Esophagus squamous epithelium (tissue), 5 donors: ENCODE measurements around the gene FAM20A. TPM values are rescaled to one million over a fixed set of nuclear protein-coding genes. Genes with fewer than 3 reads are reported as not detected.

ENCODE experiments used
- DNase-seq: peaks from one replicate; lab custom pipeline; 2025; lab: John Stamatoyannopoulos, UW
- H3K27ac ChIP-seq, 4 donors: fragments of 200-600 bp; sonication (generic); one replicate each; pipeline ENCODE4 v1.5.1; 2016 to 2019; ENCODE audit warnings: mild to moderate bottlenecking in 1 of 4
- H3K27me3 ChIP-seq, 4 donors: fragments of 200-600 bp; sonication (generic); 1 replicate in 3 of 4; 2 replicates in 1 of 4; pipeline versions ENCODE4 v1.5.1 to v1.6.0; 2017 to 2021; ENCODE audit warnings: antibody characterized with exemption in 1 of 4
- H3K36me3 ChIP-seq, 3 donors: fragments of 200-600 bp; sonication (generic); one replicate each; pipeline ENCODE4 v1.5.1; 2016 to 2019
- H3K4me1 ChIP-seq, 3 donors: fragments of 200-600 bp; sonication (generic); one replicate each; pipeline ENCODE4 v1.5.1; 2017 to 2019
- H3K4me3 ChIP-seq, 4 donors: fragments of 200-600 bp; sonication (generic); 1 replicate in 3 of 4; 2 replicates in 1 of 4; pipeline ENCODE4 v1.5.1; 2016 to 2019; ENCODE audit warnings: mild to moderate bottlenecking in 2 of 4, moderate library complexity in 1 of 4
- H3K9me3 ChIP-seq, 3 donors: fragments of 200-600 bp; sonication (generic); one replicate each; pipeline ENCODE4 v1.5.1; 2016 to 2019
- CTCF ChIP-seq, 6 experiments: fragments of 450-650 bp in 4 of 6; fragments of 200-600 bp in 2 of 6; sonication (generic) in 2 of 6; IDR thresholded peaks; one replicate each; pipeline ENCODE4 v1.5.1; 2016 to 2019; ENCODE audit warnings: antibody characterized with exemption in 6 of 6, mild to moderate bottlenecking in 4 of 6, moderate library complexity in 4 of 6
- POLR2A ChIP-seq, 4 donors: fragments of 450-650 bp; IDR thresholded peaks; one replicate each; pipeline ENCODE4 v1.6.1; 2017; ENCODE audit warnings: antibody characterized with exemption in 4 of 4, mild to moderate bottlenecking in 4 of 4, moderate library complexity in 3 of 4
- WGBS, 2 donors: methylation state at CpG; one replicate each; pipeline ENCODE4 v1.1.5; 2018; 5-methylcytosine and 5-hydroxymethylcytosine counted together
- intact Hi-C: fragments of 100-400 bp; cut with DNase I; formaldehyde crosslinking; loops from one replicate; pipeline ENCODE4 v1.15.0; 2022
- total RNA-seq, 4 donors: library from RNA; depleted of rRNA; stranded (reverse); fragments of >200 nt; gene quantifications; one replicate each; pipeline ENCODE4 v1.1.0, GENCODE V29; 2016
- donor health status: DM: yes; HTN: yes; CAD: no.

FAM20A gene
- total RNA-seq, 4 donors from 2014 or later, result 4.0 to 15.3 (median 7.8) TPM

- WGBS, 2 donors, result 63 to 80% methylated on average over 7 to 9 of the region's 9 CpGs
- Histone ChIP-seq H3K27ac (peak overlapping the region; percentile 53 to 99 (median 96)), H3K4me3 (no peak overlapping the region), H3K9me3 (no peaks in the 10 kb centered on the region), H3K36me3 (no peaks in the 10 kb centered on the region), H3K4me1 (peaks cover 8 to 38% (median 11%) of the 10 kb centered on the region in 3 donors), H3K27me3 (no peaks in the 10 kb centered on the region)
- intact Hi-C loops, result no loop called here
- no peak for TF ChIP-seq POLR2A (IDR thresholded peaks at IDR 0.05)
- TF ChIP-seq CTCF (IDR thresholded peaks at IDR 0.05), result no peak
- DNase-seq, result no peak
Measured at GRCh38 chr17:68509141-68510057, 91.8 kb downstream of the FAM20A start.

GRCh38 chr17:68507576-68507975 lies 93.6 kb downstream of the FAM20A start:
- 74 to 87% methylated on average over 3 of the region's 3 CpGs for WGBS, 2 donors
- no peak for TF ChIP-seq CTCF (IDR thresholded peaks at IDR 0.05)
- Histone ChIP-seq H3K27ac (no peak overlapping the region), H3K4me1 (peaks cover 8 to 26% (median 11%) of the 10 kb centered on the region in 3 donors), H3K27me3 (no peaks in the 10 kb centered on the region), H3K36me3 (no peaks in the 10 kb centered on the region), H3K4me3 (no peak overlapping the region), H3K9me3 (no peaks in the 10 kb centered on the region)
- no peak for DNase-seq
- intact Hi-C loops, result no loop called here

- no peaks in the 10 kb centered on the region for H3K27me3 ChIP-seq
- DNase-seq, result no peak
- H3K4me3 ChIP-seq, result no peak overlapping the region
- H3K27ac ChIP-seq, result no peak overlapping the region
- intact Hi-C loops, result no loop called here
- 79 to 91% methylated on average over 1 of the region's 1 CpG for WGBS, 2 donors
- H3K4me1 ChIP-seq, result peaks cover 4 to 19% (median 7%) of the 10 kb centered on the region in 3 donors
- no peaks in the 10 kb centered on the region for H3K36me3 ChIP-seq
- H3K9me3 ChIP-seq, result no peaks in the 10 kb centered on the region
- no peak for TF ChIP-seq CTCF (IDR thresholded peaks at IDR 0.05)
- TF ChIP-seq POLR2A (IDR thresholded peaks at IDR 0.05), result no peak
Measured at GRCh38 chr17:68505951-68506350, 95.2 kb downstream of the FAM20A start.

GRCh38 chr17:68501074-68501473 lies 100.1 kb downstream of the FAM20A start:
- Histone ChIP-seq H3K27ac (no peak overlapping the region), H3K4me3 (no peak overlapping the region), H3K9me3 (no peaks in the 10 kb centered on the region), H3K4me1 (peaks cover 0 to 14% (median 0%) of the 10 kb centered on the region in 3 donors), H3K36me3 (no peaks in the 10 kb centered on the region), H3K27me3 (no peaks in the 10 kb centered on the region)
- intact Hi-C loops, result no loop called here
- whole genome bisulfite sequencing, 2 donors, result 73% methylated on average over 3 of the region's 3 CpGs
- DNase-seq, result no peak
- TF ChIP-seq CTCF (IDR thresholded peaks at IDR 0.05) (no peak), POLR2A (IDR thresholded peaks at IDR 0.05) (no peak)

GRCh38 chr17:68499587-68499986 lies 101.6 kb downstream of the FAM20A start:
- WGBS, 2 donors, result 84 to 93% methylated on average over 4 to 5 of the region's 5 CpGs
- Histone ChIP-seq H3K9me3 (no peaks in the 10 kb centered on the region), H3K36me3 (no peaks in the 10 kb centered on the region), H3K27ac (no peak overlapping the region), H3K4me1 (peaks cover 0 to 14% (median 0%) of the 10 kb centered on the region in 3 donors), H3K4me3 (no peak overlapping the region), H3K27me3 (no peaks in the 10 kb centered on the region)
- no peak for DNase-seq
- intact Hi-C loops, result no loop called here
- TF ChIP-seq CTCF (IDR thresholded peaks at IDR 0.05), result no peak
- TF ChIP-seq POLR2A (IDR thresholded peaks at IDR 0.05), result no peak
